ENCODE results near the gene TMBIM1. TPM values are rescaled to one million over a fixed set of nuclear protein-coding genes. Genes with fewer than 3 reads are reported as not detected.

Gene TMBIM1
- total RNA-seq, 1 donor from 2014 or later = 300 TPM

- Histone ChIP-seq H3K36me3 (peaks cover 31% of the 10 kb centered on the region), H3K4me1 (peaks cover 98% of the 10 kb centered on the region), H3K27ac (peak overlapping the region; percentile 97), H3K9me3 (no peaks in the 10 kb centered on the region), H3K4me3 (peak overlapping the region; percentile 54), H3K27me3 (ENCODE audit: low read depth) (no peaks in the 10 kb centered on the region)
- DNase-seq (peak; percentile 91), ATAC-seq (peak; percentile 87 to 92)
- no peak for TF ChIP-seq CTCF (IDR thresholded peaks at IDR 0.05)
- intact Hi-C loops (cut with DNase I) = no loop called here
Measured at GRCh38 chr2:218286570-218287459, 5.5 kb downstream of the TMBIM1 start.

- Histone ChIP-seq H3K36me3 (peaks cover 43% of the 10 kb centered on the region), H3K9me3 (no peaks in the 10 kb centered on the region), H3K4me1 (peaks cover 91% of the 10 kb centered on the region), H3K4me3 (peak overlapping the region; percentile 54), H3K27me3 (ENCODE audit: low read depth) (no peaks in the 10 kb centered on the region), H3K27ac (peak overlapping the region; percentile 97)
- ATAC-seq = peak; percentile 27 to 41
- peak; percentile 77 for DNase-seq
- no peak for TF ChIP-seq CTCF (IDR thresholded peaks at IDR 0.05)
- intact Hi-C loops (cut with DNase I) = no loop called here
Measured at GRCh38 chr2:218285604-218286003, 6.7 kb downstream of the TMBIM1 start.

- intact Hi-C loops (cut with DNase I) = no loop called here
- no peak for TF ChIP-seq CTCF (IDR thresholded peaks at IDR 0.05)
- H3K27me3 ChIP-seq (ENCODE audit: low read depth) = no peaks in the 10 kb centered on the region
- H3K4me1 ChIP-seq = peaks cover 77% of the 10 kb centered on the region
- peaks cover 57% of the 10 kb centered on the region for H3K36me3 ChIP-seq
- ATAC-seq = no peak
- H3K9me3 ChIP-seq = no peaks in the 10 kb centered on the region
- DNase-seq = no peak
- peak overlapping the region; percentile 97 for H3K27ac ChIP-seq
- peak overlapping the region; percentile 21 for H3K4me3 ChIP-seq
Measured at GRCh38 chr2:218284106-218284811, 8.0 kb downstream of the TMBIM1 start.

GRCh38 chr2:218282173-218282991 lies 9.9 kb downstream of the TMBIM1 start:
- H3K36me3 ChIP-seq = peaks cover 76% of the 10 kb centered on the region
- peaks cover 59% of the 10 kb centered on the region for H3K4me1 ChIP-seq
- no peak overlapping the region for H3K4me3 ChIP-seq
- no peak for TF ChIP-seq CTCF (IDR thresholded peaks at IDR 0.05)
- ATAC-seq (peak; percentile 34 to 52), DNase-seq (peak; percentile 77)
- no peaks in the 10 kb centered on the region for H3K27me3 ChIP-seq (ENCODE audit: low read depth)
- no peaks in the 10 kb centered on the region for H3K9me3 ChIP-seq
- H3K27ac ChIP-seq = peak overlapping the region; percentile 97
- intact Hi-C loops (cut with DNase I) = no loop called here

GRCh38 chr2:218281449-218281848 lies 10.9 kb downstream of the TMBIM1 start:
- DNase-seq (no peak), ATAC-seq (peak in 1 of 2 donors; percentile 21)
- no peaks in the 10 kb centered on the region for H3K9me3 ChIP-seq
- H3K4me3 ChIP-seq = no peak overlapping the region
- peaks cover 85% of the 10 kb centered on the region for H3K36me3 ChIP-seq
- intact Hi-C loops (cut with DNase I) = no loop called here
- H3K27me3 ChIP-seq (ENCODE audit: low read depth) = no peaks in the 10 kb centered on the region
- peaks cover 49% of the 10 kb centered on the region for H3K4me1 ChIP-seq
- H3K27ac ChIP-seq = peak overlapping the region; percentile 97
- TF ChIP-seq CTCF (IDR thresholded peaks at IDR 0.05) = no peak

All from lower lobe of right lung (tissue), 2 donors.